GM18867 (cell line): Measurements from ENCODE around the gene TMPRSS2.
"Not testable (repeated sequence)": the region's sequence is repeated elsewhere in the genome, so short reads cannot be mapped to it uniquely, and the experiment has no call there.

Source experiments
- ATAC-seq: cut with Tn5 transposase; IDR thresholded peaks from one replicate; pipeline ENCODE4 v1.9.1; 2021; ENCODE audit warnings: mild to moderate bottlenecking, moderate library complexity; ENCODE audit not compliant: unreplicated experiment

The TMPRSS2 gene

GRCh38 chr21:41428311-41428710 is 79.6 kb downstream of the TMPRSS2 start:
- no peak for ATAC-seq

DNA sequence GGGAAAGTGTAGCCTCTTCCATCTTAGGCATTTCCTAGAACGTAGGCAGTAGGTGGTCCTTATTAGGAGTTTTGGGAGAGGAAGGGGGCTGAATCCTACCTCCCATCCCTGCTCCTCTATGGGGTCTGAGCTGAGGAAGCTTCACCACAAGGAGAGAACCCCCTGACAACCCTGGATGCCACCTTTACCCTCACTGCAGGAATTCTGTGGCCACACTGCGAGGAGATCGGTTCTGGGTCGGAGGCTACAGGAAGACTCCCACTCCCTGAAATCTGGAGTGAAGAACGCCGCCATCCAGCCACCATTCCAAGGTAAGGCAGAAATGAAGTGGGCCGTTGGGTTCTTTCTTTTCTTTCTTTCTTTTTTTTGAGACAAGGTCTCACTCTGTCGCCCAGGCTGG is 80.4 kb downstream of the TMPRSS2 start:
- no peak for ATAC-seq

DNA sequence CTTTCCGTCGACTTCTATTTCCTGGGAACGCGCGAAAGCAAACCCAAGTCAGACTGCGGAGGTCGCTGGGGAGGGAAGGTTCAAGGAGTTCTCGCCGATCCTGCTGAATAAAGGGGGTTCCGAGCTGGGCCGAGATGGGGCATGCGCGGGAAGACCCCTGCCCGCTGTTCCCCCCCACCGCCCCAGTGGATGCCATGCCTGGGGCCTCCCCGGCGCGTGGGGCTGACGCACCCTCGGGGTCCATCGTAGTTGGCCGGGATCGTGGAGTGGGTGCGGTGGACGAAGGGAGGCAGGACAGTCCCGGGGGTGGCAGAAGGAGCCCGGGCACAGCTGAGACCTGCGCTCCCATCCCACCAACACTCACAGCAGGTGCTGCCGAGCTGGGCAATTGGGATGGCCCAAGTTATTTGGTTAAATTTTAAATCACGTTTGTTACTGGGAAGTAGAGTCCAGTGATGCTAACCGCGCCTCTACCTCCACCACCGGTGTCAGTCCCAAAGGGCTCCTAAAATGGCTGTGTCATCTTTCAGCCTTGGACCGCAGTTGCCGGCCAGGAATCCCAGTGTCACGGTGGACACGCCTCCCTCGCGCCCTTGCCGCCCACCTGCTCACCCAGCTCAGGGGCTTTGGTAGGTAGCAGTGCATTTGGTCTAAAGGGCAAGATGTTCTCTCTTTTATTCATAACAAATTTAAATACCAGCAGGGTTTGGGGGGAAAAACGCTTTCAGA is 81.1 kb downstream of the TMPRSS2 start:
- ATAC-seq = no peak

- ATAC-seq = peak; percentile 86
Observed at GRCh38 chr21:41425954-41426675, 81.8 kb downstream of the TMPRSS2 start, which contains the start of gene MX1. Gene MX1, plus strand, starts transcription at chr21:41426239. Its CDS starts 5,832 bp downstream, at chr21:41432071.

DNA sequence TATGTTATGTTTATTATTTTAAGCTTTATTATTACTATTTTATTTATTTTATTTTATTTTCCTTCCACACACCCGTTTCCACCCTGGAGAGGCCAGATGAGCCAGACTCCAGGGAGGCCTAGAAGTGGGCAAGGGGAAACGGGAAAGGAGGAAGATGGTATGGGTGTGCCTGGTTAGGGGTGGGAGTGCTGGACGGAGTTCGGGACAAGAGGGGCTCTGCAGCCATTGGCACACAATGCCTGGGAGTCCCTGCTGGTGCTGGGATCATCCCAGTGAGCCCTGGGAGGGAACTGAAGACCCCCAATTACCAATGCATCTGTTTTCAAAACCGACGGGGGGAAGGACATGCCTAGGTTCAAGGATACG is 82.4 kb downstream of the TMPRSS2 start:
- ATAC-seq = no peak

DNA sequence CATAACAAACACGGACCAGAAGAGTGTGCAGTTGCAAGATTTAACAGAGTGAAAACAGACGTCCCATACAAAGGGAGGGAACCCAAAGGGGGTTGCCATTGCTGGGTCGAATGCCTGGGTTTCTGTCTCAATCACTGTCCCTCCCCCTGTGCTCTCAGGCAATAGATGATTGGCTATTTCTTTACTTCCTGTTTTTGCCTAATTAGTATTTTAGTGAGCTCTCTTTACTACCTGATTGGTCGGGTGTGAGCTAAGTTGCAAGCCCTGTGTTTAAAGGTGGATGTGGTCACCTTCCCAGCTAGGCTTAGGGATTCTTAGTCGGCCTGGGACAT is 84.7 kb downstream of the TMPRSS2 start:
- not testable (repeated sequence) for ATAC-seq

- no peak for ATAC-seq
Observed at GRCh38 chr21:41422546-41423304, 85.2 kb downstream of the TMPRSS2 start.

GRCh38 chr21:41420998-41421397 is 87.0 kb downstream of the TMPRSS2 start:
- ATAC-seq = not testable (repeated sequence)

DNA sequence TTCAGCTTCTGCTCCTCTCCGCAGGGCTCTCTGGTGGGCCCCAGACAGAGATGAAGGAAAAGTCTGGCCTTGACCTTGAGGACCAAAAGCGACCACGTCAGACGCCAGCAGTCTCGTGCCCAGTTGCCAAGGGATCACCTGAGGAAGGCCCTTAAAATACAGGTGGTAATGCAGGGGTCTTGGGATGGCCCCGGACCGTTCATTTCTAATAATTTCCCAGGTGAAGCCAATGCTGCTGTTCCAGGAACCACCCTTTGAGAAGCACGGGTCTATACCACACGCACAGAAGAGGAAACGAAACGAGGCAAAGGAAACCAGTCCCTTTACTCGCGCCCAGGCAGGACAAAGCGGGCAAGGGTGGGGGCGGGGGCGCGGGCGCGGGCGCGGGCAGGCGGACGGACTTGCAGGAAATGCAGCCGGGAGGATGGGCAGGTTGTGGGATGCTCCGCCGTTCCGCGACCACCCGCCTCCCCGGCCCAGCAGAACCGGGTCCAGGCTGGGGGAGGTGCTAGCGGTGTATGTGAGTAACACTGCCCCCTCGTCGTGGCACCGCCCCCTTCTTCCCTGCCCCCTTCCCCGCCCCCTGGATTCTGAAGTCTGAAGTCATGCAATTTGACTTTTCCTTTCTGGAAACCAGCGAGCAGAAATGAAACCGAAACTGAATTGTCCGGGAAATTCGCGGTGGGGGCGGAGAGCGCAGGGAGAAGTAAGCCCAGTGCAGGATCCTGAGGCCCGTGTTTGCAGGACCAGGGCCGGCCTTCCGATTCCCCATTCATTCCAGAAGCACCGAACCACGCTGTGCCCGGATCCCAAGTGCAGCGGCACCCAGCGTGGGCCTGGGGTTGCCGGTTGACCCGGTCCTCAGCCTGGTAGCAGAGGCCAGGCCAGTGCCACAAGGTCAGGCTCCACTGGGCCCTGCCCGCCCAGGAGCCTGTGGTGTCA is 87.8 kb downstream of the TMPRSS2 start:
- peak; percentile 81 for ATAC-seq

DNA sequence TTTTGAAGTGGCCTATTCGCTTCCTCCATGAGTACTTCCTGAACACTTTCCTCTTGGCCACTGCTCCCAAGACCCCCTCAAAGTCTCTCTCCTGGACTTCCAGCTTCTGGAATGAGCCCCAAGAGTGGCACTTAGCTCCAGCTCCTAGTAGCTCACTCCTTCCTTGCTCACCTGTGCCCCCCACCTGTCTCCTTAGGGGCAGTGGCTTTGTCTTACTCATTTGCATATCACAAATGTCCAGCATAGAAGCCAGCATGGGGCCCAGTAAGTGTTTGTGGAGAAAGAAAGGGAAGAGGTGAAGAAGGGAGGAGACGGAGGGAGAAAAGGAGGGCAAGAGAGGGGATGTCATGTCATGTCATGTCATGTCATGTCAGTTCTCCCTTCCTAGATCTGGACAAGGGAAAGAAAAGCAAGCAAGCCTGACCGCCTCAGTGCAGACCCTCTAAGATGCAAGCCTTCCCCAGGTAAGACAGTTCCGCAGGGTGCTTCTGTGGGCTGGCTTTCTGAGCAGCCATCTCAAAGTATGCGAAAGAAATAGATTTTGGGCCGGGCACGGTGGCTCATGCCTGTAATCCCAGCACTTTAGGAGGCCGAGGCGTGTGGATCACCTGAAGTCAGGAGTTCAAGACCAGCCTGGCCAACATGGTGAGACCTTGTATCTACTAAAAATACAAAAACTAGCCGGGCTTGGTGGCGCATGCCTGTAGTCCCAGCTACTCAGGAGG is 88.8 kb downstream of the TMPRSS2 start:
- no peak for ATAC-seq

- no peak for ATAC-seq
Observed at GRCh38 chr21:41418393-41418792, 89.6 kb downstream of the TMPRSS2 start.

- ATAC-seq = not testable (repeated sequence)
Observed at GRCh38 chr21:41417505-41417904, 90.5 kb downstream of the TMPRSS2 start.
